Mammary epithelial cell (primary cell): Measurements from ENCODE around the gene MPHOSPH9.

Experiments used
- CTCF ChIP-seq, 2 donors: IDR thresholded peaks in 1 of 2; conservative IDR thresholded peaks in 1 of 2; 2 replicates each; pipeline ENCODE4 v1.5.1; 2011 to 2012; ENCODE audit warnings: inconsistent platforms in 2 of 2, low read length in 2 of 2, mild to moderate bottlenecking in 2 of 2, control low read depth in 1 of 2, low read depth in 1 of 2; ENCODE audit not compliant: insufficient read depth in 1 of 2; ENCODE audit errors: extremely low read depth in 1 of 2
- EZH2 ChIP-seq: IDR thresholded peaks from 2 replicates; pipeline ENCODE4 v1.6.1; 2012; ENCODE audit warnings: low read length, inconsistent platforms, borderline replicate concordance

GRCh38 chr12:123167329-123167728 is 65.6 kb downstream of the MPHOSPH9 start:
- no peak for TF ChIP-seq CTCF (conservative IDR thresholded peaks at IDR 0.05 in 1 of 2, IDR thresholded peaks at IDR 0.05 in 1 of 2; ENCODE audit: extremely low read depth in 1 of 2, insufficient read depth in 1 of 2, low read depth in 1 of 2, low read length in 2 of 2)
- no peak for TF ChIP-seq EZH2
